ENCODE measurements around the gene LRRD1. TPM values are rescaled to one million over a fixed set of nuclear protein-coding genes. Genes with fewer than 3 reads are reported as not detected.

The LRRD1 gene
- total and polyA plus RNA-seq, 7 donors: 0.08 TPM; not detected in 6

DNA sequence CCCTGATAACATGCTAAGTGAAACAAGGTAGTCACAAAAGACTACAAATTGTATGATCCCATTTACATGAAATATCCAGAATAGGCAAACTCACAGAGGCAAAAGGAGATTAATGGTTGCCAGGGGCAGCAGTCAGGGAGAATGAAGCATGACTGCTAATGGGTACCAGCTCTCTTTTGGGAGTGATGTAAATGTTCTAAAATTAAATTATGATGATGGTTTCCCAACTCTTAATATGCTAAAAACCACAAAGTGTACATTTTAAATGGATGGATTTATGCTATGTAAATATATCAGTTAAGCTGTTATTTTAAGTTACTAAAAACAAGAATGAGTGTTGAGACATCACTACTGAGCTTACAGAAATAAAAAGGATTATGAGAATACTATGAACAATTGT lies 57.3 kb downstream of the LRRD1 start:
- ATAC-seq: no peak
- H3K9me3 ChIP-seq: no peaks in the 10 kb centered on the region
- no peak for DNase-seq
- intact Hi-C loops (cut with DNase I): no loop called here
- H3K4me1 ChIP-seq: no peaks in the 10 kb centered on the region
- TF ChIP-seq, protein P1, sequence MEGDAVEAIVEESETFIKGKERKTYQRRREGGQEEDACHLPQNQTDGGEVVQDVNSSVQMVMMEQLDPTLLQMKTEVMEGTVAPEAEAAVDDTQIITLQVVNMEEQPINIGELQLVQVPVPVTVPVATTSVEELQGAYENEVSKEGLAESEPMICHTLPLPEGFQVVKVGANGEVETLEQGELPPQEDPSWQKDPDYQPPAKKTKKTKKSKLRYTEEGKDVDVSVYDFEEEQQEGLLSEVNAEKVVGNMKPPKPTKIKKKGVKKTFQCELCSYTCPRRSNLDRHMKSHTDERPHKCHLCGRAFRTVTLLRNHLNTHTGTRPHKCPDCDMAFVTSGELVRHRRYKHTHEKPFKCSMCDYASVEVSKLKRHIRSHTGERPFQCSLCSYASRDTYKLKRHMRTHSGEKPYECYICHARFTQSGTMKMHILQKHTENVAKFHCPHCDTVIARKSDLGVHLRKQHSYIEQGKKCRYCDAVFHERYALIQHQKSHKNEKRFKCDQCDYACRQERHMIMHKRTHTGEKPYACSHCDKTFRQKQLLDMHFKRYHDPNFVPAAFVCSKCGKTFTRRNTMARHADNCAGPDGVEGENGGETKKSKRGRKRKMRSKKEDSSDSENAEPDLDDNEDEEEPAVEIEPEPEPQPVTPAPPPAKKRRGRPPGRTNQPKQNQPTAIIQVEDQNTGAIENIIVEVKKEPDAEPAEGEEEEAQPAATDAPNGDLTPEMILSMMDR (IDR thresholded peaks at IDR 0.05): no peak
- H3K36me3 ChIP-seq (ENCODE audit: insufficient read depth in 1 of 2, low read depth in 1 of 2): peaks cover 0 to 44% of the 10 kb centered on the region in 2 donors
- H3K27me3 ChIP-seq (ENCODE audit: insufficient read depth in 3 of 3, low read length in 2 of 3): no peaks in the 10 kb centered on the region
- H3K27ac ChIP-seq: no peak overlapping the region
- no peak overlapping the region for H3K4me3 ChIP-seq

DNA sequence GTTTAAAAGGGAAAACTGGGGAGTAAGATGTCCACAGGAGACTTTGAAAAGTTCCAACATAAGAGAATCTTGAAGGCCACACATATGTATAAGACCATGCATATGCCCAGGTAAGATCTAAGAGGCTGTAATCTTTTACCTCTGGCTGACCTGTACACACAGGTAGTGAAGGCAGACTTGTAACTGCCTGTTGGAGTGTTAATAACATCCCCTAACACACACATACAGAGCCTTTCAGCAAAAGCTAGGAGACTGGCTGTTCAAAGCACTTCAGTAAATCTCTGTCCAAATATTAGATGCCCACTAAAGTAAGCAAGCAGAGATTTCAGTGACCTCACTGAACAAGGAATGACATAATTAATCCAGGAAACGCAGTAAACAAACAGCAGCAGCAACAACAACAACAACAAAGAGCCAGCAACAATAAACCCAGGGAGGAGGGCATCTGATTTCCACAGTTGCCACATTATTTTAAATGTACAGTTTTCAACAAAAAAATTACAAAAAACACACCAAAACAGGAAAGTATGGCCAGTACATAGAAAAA lies 59.7 kb downstream of the LRRD1 start:
- WGBS, 3 donors: 89 to 100% (median 91%) methylated on average over 1 of the region's 1 CpG
- no peak overlapping the region for H3K4me3 ChIP-seq
- H3K27ac ChIP-seq: no peak overlapping the region
- no peaks in the 10 kb centered on the region for H3K9me3 ChIP-seq
- DNase-seq: no peak
- no peaks in the 10 kb centered on the region for H3K4me1 ChIP-seq
- H3K27me3 ChIP-seq (ENCODE audit: insufficient read depth in 3 of 3, low read length in 2 of 3): no peaks in the 10 kb centered on the region
- peaks cover 0 to 55% of the 10 kb centered on the region in 2 donors for H3K36me3 ChIP-seq (ENCODE audit: insufficient read depth in 1 of 2, low read depth in 1 of 2)
- no peak for ATAC-seq
- TF ChIP-seq, protein P1 (IDR thresholded peaks at IDR 0.05): no peak
- intact Hi-C loops (cut with DNase I): no loop called here

DNA sequence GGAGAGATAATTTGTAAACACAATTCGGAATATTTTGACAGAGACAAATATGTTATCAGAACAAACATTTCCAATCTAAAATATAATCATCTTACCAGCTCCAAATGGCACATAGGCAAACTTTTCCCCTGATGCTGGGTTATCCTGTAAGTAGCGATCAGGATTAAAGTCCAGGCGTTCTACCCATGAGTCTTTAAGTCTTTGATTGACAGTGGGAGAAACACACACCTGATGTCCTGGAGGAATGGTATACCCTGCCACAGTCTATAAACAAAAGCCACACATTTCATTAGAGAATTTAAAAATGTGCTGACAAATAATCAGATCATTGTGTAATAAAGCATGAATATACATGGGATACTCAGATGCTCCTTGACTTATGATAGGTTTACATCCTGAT lies 62.0 kb downstream of the LRRD1 start:
- H3K27me3 ChIP-seq (ENCODE audit: insufficient read depth in 3 of 3, low read length in 2 of 3): no peaks in the 10 kb centered on the region
- TF ChIP-seq, protein P1 (IDR thresholded peaks at IDR 0.05): no peak
- intact Hi-C loops (cut with DNase I): no loop called here
- ATAC-seq (no peak), DNase-seq (no peak)
- peaks cover 0 to 37% of the 10 kb centered on the region in 2 donors for H3K36me3 ChIP-seq (ENCODE audit: insufficient read depth in 1 of 2, low read depth in 1 of 2)
- H3K27ac ChIP-seq: no peak overlapping the region
- no peak overlapping the region for H3K4me3 ChIP-seq
- no peaks in the 10 kb centered on the region for H3K4me1 ChIP-seq
- 93 to 98% (median 96%) methylated on average over 3 of the region's 3 CpGs for WGBS, 3 donors
- H3K9me3 ChIP-seq: no peaks in the 10 kb centered on the region

DNA sequence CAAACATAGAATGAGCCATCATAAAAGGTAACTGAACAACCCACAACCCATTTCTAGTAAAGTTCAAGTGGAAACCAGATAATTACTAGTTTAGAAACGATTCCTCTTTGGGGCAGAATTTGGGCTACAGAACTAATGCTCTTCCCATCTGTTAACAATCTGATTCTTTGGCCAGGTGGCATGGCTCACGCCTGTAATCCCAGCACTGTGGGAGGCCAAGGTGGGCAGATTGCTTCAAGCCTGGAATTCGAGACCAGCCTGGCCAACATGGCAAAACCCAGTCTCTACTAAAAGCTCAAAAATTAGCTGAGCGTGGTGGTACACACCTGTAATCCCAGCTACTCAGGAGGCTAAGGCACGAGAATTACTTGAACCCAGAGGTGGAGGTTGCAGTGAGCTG lies 63.1 kb downstream of the LRRD1 start:
- DNase-seq: no peak
- Histone ChIP-seq H3K36me3 (ENCODE audit: insufficient read depth in 1 of 2, low read depth in 1 of 2) (peaks cover 0 to 39% of the 10 kb centered on the region in 2 donors), H3K27ac (no peak overlapping the region), H3K4me3 (no peak overlapping the region), H3K9me3 (no peaks in the 10 kb centered on the region), H3K27me3 (ENCODE audit: insufficient read depth in 3 of 3, low read length in 2 of 3) (no peaks in the 10 kb centered on the region), H3K4me1 (no peaks in the 10 kb centered on the region)
- intact Hi-C loops (cut with DNase I): no loop called here
- 94 to 97% (median 97%) methylated on average over 5 of the region's 5 CpGs for WGBS, 3 donors
- TF ChIP-seq, protein P1 (IDR thresholded peaks at IDR 0.05): no peak
- ATAC-seq: no peak

DNA sequence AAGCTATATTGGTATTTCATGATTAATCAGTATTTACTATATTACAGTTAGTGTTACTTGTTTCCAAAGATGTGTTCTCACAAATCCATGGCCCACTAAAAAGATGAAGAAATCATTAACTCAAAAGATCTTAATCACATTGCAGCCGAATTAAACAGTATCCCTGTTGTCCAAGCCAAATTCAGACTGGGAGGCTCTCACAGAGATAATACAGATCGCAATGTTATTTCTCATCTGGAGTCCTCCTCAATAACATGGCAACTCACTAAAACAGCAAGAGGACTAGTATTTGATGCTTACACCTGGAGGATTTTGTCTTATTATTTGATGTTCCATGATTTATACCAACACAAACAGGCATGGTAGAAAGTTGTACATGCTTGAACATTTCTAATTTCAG lies 68.1 kb downstream of the LRRD1 start:
- no peaks in the 10 kb centered on the region for H3K27me3 ChIP-seq (ENCODE audit: insufficient read depth in 3 of 3, low read length in 2 of 3)
- DNase-seq (no peak), ATAC-seq (no peak)
- no peaks in the 10 kb centered on the region for H3K4me1 ChIP-seq
- intact Hi-C loops (cut with DNase I): no loop called here
- 88 to 90% (median 88%) methylated on average over 2 of the region's 2 CpGs for WGBS, 3 donors
- TF ChIP-seq, protein P1 (IDR thresholded peaks at IDR 0.05): no peak
- H3K4me3 ChIP-seq: no peak overlapping the region
- no peaks in the 10 kb centered on the region for H3K9me3 ChIP-seq
- no peak overlapping the region for H3K27ac ChIP-seq
- peaks cover 2 to 71% of the 10 kb centered on the region in 2 donors for H3K36me3 ChIP-seq (ENCODE audit: insufficient read depth in 1 of 2, low read depth in 1 of 2)

All from psoas muscle (tissue), 8 donors.